Effector CD8-positive, alpha-beta T cell (primary cell): ENCODE results near the gene TIMM44.
"Not testable (repeated sequence)": the region's sequence is repeated elsewhere in the genome, so short reads cannot be mapped to it uniquely, and the experiment has no call there.

Source experiments
- DNase-seq: peaks from one replicate; lab custom pipeline; 2025; lab: John Stamatoyannopoulos, UW

The TIMM44 gene

GRCh38 chr19:7947939-7948338 lies 4.5 kb upstream of the TIMM44 start:
- no peak for DNase-seq

DNA sequence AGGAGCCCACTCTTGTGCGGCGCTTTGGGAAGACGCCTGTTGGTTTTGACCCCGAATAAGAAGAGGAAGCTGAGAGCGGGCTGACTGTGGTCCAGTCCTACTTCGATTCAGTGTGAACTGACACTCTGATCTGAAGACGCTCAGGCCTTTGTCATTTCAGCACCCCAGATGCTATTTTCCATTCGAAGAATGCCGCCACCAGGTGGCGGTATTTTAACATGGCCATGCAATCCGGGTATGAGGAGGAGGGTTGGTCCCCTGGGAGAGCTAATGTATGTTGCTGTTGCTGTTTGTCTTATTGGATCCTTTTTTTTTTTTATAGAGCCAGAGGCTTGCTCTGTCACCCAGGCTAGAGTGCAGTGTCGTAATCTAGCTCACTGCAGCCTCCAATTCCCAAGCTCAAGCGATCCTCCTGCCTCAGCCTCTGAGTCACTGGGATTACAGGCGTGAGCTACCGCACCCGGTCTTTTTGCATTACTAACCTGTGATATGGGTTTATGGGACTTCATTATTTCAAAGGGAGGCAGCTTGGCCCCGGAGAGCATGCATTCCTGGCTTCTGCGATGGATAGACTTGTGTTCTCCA lies 803 bp upstream of the TIMM44 start:
- DNase-seq, result peak; percentile 82

DNA sequence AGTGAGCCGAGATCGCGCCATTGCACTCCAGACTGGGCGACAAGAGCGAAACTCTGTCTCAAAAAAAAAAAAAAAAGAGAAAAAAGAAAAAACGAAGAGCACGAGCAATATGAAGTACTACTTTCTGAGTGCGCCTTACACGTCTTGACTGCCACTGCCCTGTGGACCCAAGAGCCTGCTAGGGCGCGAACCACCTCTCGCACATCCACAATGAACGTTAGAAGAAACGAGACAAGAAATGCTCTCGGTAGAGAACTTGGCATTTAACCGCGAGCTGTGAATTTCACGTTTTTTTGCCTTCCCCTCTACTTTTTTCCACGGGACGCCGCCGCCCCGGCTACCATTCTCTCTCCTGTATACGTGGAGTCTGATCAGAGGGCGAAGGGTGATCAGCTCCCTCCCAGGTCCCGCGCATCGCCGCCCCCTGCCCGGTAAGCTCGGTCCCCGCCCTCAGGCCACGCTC lies 454 bp downstream of the TIMM44 start:
- no peak for DNase-seq

- no peak for DNase-seq
These were observed 1.4 kb downstream of the TIMM44 start for GRCh38 chr19:7941895-7942596.

- DNase-seq, result no peak
These were observed 2.6 kb downstream of the TIMM44 start for GRCh38 chr19:7940841-7941240.

DNA sequence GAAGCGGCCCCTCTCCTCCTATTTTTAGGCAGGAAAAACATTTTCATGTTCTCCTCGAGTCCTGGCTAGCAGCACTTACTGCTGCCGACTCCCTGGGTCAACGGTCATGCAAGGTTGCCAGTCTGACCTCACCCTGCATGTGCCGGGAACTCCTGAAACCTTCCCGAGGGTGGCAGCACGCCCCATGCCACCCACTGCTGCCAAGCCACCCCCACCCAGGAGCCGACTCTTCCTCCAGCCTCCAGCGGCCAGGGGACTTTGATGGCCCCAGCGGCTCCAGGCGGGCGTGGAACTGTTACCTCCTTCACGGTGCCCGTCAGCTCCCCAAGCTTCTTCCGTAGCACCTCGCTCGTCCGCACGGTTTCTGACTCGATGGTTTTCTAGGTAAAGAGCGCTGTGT lies 8.7 kb downstream of the TIMM44 start:
- DNase-seq, result no peak

DNA sequence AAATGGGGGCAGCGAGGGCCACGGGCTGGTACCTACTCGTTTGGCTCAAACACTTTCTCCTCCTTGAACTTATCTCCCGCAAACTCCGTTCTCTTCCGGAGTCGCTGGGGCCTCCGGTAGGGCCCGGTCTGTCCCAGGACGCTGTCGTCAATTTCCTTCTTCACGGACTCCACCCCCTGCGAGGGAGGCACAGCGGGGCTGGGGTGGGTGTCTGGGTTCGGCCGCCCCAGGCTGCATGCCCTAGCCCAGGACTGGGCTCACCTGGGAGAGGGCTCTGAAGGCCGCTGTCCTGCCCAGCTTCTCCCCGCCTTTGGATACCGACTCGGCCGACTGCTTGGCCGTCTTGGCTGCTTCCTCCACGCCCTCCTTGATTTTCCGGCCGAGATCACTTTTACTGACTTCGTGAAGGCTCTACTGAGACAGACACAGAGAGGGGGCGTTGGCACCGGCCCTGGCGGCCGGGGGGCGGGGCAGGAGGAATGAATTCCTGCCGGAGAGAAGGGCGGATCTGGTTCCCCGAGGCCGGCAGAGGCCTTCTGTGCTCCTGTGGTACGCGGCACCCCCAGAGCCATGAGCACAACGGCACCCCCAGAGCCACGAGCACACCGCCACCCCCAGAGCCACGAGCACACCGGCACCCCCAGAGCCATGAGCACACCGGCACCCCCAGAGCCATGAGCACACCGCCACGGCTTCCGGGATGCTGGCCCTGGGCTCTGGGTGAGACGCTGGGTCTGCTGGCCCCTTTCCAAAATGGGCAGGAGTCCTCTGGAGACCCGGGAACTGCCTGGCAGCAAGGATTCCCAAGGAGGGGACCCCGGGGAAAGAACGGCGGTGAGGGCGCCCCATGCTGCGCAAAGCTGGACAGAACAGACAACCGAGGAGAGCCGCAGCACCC lies 9.4 kb downstream of the TIMM44 start:
- DNase-seq, result no peak

DNA sequence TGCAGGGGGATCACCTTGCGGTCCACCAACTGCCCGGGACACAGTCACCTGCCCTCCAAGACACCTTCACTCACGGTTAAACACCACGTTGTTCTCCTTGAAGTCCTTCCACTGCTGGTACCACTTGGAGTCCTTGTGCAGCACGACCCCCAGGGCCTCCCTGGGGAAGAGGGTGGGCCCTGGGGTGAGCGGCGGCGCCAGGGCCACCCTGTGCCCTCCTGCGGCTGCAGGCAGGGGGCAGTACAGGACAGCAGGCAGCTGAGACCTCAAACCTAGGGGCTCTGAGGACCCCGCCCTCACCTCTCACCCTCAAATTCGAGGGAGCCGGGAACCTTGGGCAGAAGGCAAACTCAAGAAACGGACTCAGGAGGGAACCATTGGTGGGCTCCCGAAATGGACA lies 10.1 kb downstream of the TIMM44 start:
- no peak for DNase-seq

DNA sequence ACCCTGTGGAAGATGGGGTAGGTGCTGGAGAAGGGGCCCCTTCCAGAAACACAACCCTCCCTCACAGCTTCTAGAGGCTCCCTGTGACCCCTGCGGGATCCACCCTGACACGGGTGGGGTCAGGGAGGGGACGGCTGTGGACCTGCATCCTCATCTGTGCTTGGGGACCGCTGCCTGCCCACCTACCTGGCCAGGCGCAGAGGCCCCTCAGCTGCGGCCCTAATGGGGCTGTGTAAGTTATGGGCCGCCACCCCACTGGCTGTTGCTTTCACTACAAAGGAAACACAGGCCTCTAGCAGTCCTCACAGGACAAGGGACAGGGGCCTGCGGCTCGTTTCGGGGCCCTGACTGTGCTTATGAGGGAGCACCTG lies 10.6 kb downstream of the TIMM44 start:
- DNase-seq, result no peak

- no peak for DNase-seq
These were observed 11.1 kb downstream of the TIMM44 start for GRCh38 chr19:7932276-7932929.

- no peak for DNase-seq
These were observed 12.0 kb downstream of the TIMM44 start for GRCh38 chr19:7931221-7932061.

DNA sequence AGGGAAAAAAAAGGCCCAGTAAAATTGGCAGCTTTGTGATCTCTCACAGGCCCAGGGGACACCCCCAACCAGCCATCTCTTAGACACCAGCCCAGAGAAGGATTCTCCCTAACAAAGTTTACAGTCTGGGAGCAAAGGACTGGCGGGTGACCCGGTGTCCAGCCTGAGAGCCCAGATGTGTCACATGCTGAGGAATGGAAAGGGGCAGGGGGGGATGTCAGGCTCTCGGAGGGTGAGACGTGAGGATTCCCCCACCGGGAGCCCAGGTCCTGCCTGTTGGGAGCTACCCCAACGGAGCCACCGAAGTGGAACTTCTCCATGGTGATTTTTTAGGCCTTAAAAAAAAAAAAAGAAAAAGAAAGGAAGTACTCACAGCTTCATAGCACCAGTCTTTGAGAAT lies 12.7 kb downstream of the TIMM44 start:
- DNase-seq, result no peak

GRCh38 chr19:7930030-7930429 lies 13.4 kb downstream of the TIMM44 start:
- not testable (repeated sequence) for DNase-seq

- peak; percentile 66 for DNase-seq
These were observed 14.4 kb downstream of the TIMM44 start for GRCh38 chr19:7928741-7929701.

GRCh38 chr19:7928334-7928706 lies 15.1 kb downstream of the TIMM44 start:
- no peak for DNase-seq

DNA sequence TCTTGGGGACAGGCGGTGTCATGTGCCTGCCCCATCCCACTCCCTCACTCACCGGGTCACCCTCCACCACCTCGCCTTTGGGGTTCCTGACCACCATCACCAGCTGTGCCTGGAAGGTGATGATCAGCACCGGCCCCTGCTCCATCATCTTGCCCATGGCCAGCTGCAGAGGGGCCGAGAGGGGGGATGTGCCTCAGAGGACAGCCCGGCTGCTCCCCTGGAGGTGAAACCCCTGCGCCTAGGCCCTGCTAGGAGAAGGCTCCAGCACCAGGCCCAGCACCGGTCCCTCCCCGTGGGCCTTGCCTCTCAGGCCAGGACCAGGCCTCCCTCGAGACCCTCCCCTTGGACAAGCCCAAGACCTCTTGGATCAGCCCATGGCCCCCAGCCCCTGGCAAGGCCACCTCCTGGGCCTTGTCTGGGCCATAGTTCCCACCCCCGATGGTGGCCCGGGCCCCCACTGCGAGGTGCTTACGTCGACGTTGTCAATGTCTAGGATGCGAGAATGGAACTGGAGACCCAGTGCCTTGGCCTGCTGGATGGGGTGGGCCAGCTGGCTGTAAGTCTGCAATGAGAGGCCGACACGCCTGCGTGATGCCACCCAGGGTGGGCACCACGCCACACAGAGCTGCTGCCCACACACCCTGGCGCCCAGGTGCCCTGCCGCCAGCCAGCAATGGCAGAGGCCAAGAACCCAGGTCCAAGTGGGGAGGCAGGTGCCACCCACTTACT lies 15.7 kb downstream of the TIMM44 start:
- no peak for DNase-seq

GRCh38 chr19:7926727-7927604 lies 16.5 kb downstream of the TIMM44 start:
- DNase-seq, result no peak

DNA sequence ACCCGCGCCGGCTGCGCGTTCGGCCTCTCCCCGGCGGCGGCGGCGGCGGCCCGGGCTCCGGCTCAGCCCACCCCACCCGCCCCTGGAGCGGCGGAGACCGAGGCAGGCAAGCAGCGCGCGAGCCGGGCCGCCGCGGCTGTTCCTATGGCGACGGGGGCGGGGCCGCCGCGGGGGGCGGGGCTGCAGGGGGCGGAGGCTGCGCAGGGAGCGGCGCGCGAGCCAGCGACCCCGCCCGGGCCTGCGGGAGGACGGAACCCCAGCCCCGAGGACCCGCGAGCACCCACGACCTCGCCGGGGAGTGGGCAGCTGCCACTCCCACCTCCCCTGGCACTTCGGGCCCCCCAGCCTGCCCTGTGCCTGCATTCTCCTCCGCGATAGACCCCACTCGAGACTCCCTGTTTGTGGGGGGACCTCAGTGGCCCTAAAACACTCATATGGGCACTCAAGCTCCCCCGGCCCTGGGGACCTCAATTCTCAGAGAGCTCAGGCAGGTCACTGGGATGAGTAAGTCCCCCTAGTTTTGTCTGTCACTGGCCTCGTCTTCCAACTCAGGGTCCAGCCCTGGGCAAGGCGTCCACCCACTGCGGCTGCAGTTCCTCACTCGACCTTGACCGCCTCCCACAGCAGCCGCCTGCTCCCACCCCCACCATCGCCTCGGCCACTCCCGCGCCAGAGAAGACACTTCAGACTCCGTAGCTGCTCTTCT lies 17.3 kb downstream of the TIMM44 start, which contains the start of gene CTXN1:
TSS of gene CTXN1 (minus strand) at position 115 of the 706 bp plus-strand sequence. CDS start 597 bp downstream, outside the sequence.
- DNase-seq, result peak; percentile 68
